HG02571 (cell line): ENCODE measurements around the gene FCRL4.
A peak's percentile ranks its signal among the peaks of the same experiment; 100 is the strongest.

Experiments used
- ATAC-seq: cut with Tn5 transposase; IDR thresholded peaks from one replicate; pipeline ENCODE4 v1.9.1; 2021; ENCODE audit warnings: mild to moderate bottlenecking, moderate library complexity; ENCODE audit not compliant: unreplicated experiment

FCRL4 gene

DNA sequence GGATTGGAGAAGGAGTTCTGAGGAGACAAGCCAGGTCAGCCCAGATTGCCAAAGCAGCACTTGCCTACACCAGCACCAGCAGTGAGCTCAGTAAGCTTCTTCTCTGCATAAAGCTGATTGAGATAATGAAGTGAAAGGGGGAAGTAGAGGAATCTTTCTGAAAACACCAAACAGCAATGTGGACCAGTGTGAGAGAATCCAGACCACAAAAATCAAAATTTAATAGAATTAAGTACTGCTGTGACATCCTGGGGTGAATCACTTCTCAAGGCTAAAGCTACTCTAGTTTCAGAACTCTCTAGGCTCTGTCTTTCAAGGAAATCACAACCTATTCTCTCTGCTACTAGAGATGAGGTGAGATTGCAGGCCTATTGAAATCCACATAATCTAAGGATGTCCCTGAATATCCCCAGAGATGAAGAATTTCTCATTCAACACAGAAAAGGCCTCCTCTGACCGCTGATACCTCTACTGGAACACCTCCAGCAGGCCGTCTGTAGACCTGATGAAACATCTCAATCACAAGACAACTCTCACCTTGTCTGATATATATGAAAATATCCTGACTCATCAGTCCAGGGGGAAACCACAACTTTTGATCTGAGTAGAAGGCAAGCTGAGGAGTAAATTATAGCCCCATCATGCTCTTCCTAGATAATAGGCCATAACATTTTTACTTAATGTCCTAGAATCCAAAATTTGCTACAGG, at the start of gene FCRL4:
Gene FCRL4 (minus strand): TSS at position 127 of the 709 bp plus-strand sequence. CDS start 141 bp downstream, outside the sequence.
- no peak for ATAC-seq

DNA sequence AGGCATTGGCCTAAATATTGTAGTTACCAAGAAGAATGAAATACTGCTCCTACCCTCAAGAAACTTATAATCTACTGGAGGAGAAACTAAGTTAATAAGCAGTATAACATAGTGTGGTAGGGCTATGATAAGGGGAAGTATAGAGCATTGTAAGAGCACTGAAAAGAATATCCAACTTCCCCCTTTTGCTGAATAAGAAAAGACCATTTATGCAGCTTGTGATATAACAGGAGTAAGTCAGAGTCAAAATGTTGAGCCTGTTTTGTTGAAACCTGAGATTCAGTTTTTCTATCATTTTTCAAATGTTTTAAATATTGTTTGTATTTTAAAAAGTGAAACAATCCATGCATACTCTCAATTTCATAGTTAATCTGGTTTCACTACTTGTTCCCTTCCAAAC, 48.3 kb upstream of the FCRL4 start:
- ATAC-seq = no peak

DNA sequence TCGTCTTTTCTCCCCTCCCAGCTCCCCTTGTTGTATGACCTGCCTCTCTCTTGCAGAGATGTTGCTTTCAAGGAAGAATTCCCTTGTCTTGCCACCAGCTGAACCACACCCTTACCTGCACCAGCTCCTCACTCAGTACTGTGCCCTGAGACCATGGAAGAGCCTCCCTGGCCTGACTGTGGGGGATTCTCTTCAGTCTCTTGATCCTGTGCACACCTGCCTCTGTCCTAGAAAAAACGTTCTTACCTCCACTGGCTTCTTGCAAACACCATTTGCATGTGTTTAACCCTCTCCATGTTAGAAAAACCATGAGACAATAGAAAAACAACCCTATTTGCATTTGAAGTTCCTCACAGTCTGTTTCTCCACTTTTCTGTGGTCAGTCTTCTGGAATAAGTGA, 43.3 kb upstream of the FCRL4 start:
- ATAC-seq = no peak

DNA sequence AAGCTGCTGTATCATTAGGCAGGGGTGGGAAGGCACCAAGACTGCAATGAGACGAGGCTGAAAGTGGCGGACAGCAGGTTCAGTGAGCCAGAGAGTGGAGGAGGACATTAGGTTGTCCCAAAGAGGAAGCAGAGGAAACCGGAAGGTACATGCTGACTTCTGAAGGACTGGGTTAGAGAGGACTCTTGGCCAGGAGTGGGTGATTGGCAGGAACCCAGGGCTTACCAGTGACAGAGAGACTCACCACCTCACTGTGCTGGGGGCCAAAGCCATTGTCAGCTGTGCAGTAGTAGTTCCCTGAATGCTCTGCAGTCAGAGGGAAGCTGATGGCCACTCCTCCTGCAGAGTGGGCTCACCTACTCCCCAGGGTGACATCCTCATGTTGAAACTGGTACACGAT, 41.9 kb upstream of the FCRL4 start:
- no peak for ATAC-seq

DNA sequence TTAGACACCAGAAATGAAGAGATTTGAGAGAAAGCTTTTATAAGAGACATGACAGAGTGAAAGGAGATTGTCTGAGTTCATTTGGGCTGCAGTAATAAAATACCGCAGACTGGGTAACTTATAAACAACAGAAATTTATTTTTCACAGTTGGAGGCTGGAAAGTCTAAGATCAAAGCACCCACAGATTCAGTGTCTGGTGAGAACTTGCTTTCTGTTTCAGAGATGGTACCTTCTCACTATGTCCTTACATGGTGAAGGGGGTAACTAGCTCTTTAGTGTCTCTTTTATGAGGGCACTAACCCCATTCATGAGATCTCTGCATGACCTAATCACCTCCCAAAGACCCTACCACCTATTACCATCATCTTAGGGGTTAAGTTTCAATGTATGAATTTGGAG, 30.9 kb upstream of the FCRL4 start:
- no peak for ATAC-seq

DNA sequence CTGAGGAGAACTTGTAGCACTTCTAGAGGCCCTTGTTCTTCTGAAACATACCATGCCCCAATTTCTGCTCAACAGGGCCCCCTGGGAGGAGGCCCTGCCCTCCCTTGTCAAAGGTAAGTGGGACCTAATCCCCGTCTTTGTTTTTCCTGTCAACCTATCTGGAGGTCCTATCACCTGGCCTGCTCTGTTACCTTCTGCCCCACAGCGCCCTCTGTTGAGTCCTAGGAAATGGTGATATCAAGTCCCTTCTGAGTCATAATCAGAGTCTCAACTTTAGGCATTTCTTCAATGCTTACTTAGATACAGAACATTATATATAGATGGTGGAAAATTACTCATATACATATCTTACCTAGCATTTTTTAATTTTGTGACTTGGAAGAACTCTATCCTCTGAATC, 28.2 kb upstream of the FCRL4 start:
- no peak for ATAC-seq

DNA sequence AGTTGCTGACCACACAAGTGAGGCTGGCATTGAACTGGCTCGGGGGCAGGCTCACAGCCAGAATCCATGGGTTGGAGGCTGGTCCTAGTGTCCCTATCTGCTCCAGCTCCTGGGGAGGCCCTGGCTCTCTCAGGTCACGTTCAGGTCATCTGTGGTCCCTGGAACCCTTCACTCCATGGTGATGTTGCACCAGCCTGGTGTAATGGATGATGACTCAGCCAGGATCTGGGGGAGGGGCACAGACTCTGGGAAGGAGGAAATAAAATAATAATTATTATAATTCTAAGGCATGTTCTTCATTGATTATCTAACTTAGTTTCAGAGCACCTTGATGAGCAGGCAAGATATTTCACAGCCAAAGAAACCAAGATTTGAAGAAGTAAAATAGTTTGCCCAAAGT, 26.6 kb upstream of the FCRL4 start:
- no peak for ATAC-seq

DNA sequence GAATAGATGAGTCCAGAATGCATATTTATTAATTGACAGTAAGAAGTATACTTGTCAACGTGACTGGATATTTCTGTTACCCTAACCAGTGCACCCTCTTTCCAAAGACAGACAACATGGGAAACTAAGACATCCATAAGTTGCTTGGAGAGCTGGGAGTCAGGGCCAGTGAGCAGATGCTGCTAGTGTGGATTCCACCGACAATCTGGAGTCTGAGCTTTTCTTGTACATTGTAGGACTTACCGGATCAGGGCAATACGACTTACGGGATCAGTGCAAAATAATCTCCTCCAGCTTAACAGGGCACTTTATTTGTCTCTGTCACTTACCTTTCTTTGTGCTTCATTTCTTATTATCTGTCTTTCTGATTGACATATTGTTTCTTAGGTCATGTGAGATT, 24.6 kb upstream of the FCRL4 start:
- ATAC-seq = no peak

DNA sequence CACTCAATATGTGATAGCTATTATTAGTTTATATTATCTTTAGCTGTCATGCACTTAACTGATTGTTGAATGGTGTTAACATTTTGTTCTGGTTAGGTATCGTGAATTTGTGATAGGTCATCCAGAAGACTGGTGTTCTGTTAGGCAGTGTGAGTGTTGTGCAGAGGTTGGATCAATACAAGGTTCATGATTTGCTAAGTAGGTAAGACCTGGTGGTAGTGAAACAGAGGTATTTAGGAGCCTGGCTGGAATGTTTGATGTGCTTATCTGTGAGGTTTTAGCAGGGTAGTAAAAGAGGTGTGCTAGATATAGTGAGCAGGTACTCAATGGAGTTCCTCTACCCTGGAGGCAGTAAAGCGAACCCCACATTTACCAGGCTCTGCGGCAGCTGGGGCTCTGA, 20.3 kb upstream of the FCRL4 start:
- no peak for ATAC-seq

DNA sequence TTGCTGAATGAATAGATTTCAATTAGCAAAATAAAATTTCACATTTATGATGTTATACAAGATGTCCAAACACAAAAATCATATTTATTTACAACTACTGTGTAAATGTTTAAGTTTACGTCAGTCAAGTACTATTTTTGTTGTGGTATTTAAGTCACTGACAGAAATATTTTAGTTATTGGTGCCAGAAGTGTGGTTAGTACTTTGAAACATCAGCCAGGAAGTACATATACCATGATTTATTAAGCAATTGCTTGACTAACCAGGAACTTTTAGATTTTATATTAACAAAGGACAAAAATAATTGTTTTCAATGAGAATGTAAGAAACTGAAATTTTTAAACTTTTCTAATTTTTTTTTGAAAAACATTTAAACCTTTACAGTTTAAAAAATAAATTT, 2.4 kb upstream of the FCRL4 start:
- ATAC-seq = no peak

DNA sequence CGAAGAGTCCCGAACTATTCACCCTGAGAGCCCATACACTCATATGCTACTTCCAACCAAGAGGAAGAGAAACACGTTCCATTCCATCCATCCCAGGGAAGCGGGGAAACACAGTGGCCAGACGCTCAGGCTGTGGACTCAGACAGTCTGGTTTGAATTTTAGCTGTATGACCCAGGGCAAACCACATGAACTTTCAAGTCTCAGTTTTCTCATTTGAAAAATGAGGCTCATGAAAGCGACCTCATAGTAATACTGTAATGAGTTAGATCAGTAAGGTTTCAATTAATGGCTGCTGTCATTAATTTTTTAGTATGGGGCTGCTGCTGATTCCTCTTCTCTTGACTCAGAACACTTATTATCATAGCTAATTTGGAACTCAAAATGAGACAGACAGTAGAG, 1.5 kb downstream of the FCRL4 start:
- ATAC-seq = peak; percentile 44

DNA sequence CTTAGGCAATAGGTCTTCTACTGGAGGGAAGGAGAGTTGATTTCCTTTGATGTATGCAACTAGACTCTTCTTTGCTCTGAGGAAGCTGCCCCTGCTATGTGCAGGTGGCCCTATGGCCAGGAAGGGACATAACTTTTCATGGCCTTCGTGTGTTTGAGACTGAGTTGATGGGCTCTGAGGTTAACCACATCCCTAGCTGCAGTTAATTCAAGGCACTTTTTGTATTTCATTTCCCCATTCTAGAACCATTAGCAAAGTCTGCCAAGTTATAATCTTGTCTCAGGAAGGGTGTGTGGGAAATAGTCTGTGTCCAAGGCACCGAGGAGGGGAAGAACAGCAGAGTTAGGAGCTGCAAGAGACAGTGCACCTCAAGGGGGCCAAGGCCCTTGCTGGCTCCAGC, 2.5 kb downstream of the FCRL4 start:
- ATAC-seq = peak; percentile 77

DNA sequence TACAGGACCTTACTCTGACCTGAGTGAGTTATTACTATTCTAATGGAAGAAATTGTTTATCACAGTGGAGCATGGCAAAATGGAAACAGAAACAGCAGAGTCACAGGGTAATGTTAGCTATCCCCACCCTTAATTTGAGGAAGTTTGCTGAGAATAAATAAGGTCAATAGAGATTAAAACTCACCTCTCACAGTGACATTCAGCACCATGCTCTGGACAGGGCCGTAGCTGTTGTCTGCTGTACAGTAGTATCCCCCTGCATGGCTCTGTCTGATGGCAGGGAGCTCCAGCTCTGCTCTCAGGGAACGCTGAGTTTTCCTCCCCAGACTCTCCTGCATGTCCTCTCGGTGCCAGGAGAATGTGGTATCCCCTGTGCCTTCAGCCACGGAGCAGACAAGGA, 11.9 kb downstream of the FCRL4 start:
- no peak for ATAC-seq

DNA sequence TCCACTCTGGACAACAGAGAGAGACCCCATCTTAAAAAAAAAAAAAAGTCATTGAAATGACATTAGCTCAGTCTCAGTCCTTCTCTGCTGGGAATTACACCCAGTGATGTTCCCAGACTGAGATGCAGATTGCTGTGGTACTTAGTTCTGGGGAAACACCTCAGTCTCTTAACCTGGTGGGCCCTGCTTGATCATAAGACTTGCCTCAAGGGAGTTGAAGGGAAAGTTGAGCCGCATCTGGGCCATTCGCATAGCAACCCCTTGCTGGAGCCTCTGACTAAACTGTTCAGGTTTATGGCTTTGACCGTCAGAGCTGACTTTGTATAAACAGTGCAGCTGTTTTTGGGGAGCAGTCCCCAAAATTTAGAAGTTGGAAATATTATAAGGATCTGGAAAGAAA, 13.4 kb downstream of the FCRL4 start:
- no peak for ATAC-seq

DNA sequence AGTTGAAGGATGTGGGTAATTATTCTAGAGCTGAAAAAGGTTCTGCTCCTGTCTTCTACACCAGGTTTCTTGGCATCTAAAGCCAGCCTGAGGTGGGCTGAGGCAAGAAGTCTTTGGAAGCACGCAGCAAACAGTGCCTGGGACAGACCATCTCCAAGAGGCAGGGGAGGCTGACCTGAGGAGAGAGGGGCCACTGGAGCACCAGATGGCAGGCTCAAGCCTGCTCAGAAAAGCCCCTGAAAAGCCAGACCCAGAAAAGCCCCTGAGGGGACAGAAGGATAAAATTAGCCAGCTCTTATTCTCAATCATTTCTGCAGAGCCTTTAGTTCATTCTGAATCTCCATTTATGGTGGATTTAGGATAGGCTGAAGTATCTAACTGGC, 17.1 kb downstream of the FCRL4 start:
- no peak for ATAC-seq

DNA sequence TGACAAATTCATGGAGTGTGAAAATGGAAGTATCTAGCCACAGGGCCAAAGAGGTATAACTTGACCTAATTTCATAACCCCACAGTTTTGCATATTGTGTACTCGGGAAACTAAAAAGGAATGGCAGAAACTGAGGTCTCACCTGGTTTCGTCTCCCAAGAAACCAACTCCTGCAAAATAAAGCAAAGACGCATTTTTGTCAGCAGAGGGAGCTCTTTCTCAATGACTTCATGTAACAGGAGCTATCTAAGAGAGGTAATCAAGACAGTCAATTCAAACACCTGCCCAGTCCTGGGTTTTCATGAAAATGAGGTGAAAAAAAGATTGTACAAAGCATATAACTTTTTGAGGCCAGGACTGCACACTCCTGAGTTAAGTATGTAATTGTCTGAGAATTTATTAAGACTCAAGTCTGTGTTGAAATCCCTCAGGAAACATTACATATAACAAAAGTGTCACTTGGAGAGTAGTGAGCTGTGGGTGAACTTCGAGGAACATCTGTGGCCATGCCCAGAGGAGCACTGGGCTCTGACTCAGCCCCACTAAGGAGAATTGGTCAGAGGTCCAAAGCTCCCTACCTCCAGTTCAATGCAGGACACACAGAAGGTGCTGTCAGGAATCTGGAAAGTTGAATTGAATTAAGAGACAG, 17.6 kb downstream of the FCRL4 start:
- ATAC-seq = no peak

DNA sequence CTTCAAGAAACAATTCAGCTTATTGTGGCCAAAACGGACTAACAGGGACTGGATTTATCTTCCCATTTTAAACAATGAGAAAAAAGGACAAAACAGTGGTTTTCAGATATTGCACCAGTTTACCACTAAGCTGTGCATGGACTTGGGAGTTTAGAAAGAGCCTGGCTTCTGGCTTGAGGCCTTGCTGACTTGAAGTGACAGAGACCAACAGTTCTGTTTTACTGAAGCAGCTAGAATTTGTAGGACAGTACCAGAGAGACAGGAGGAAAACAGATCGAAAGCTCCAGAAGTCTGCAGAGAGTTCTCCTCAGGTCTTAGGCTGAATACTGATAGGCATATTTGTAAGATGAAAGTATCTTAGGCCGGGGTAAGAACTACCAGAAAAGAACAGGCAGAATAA, 20.5 kb downstream of the FCRL4 start:
- ATAC-seq = no peak

DNA sequence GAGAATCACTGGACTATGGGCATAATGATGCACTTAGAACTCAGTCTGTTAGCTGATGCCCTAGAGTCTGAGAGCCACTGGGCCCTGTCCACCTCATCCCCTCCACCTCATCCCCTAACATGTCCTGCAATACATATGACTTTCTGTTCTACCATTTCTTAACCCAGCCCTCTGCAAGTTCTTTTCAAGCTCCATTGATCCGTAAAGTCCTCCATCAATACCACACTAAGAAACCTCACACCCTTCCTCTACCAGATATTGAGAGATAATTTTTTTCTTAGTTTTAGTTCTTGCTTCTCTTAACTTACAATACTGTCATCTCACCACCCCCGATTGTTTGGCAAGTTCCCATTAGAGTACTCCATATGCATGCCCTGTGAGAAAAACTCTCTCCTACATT, 22.1 kb downstream of the FCRL4 start:
- ATAC-seq = no peak

DNA sequence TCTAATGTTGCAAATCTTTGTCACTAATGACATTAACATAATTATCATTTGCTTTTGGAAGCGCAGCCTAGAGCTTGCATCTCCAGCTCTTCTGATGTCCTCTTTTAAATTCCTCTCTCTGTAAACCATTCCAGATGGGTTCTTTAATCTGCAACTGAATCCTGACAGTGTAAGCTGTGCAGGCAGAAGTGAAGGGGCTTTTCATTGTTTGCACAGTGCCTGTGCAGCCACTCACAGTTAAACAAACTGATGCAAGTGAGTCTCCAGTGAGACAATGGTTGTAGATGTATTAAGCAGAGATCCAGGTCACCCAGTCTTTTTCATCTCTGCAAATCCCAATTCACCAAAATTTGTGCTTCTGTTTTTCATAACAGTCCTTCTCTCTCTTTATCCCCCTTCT, 23.0 kb downstream of the FCRL4 start:
- no peak for ATAC-seq

DNA sequence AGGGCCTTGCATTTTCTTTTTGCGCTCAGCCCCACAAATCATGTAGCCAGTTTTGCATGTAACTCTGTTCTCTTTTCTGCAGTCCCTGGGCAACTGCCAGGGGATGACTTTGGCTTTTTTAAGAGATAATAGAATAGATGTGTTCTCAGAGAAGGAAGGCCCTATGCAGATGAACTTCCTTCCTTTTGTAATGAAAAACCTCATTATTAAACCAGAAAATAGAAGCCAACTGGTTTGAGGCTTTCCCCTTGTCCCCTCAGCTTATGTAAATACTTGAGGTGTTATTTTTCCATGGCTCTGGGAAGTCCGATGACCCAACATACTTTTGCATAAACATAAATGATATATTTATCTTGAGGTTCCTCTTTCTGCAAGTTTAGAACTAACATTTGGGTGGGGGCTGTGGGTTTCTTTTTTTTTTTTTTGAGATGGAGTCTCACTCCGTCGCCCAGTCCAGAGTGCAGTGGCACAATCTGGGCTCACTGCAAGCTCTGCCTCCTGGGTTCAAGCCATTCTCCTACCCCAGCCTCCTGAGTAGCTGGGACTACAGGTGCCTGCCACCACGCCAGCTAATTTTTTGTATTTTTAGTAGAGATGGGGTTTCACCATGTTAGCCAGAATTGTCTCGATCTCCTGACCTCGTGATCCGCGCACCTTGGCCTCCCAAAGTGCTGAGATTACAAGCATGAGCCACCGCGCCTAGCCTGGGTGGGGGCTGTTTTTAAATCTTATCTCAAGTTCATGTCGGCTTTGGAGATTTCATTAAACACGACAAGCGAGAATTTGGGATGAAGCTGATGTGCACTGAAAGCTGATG, 31.2 kb downstream of the FCRL4 start:
- peak; percentile 35 for ATAC-seq

DNA sequence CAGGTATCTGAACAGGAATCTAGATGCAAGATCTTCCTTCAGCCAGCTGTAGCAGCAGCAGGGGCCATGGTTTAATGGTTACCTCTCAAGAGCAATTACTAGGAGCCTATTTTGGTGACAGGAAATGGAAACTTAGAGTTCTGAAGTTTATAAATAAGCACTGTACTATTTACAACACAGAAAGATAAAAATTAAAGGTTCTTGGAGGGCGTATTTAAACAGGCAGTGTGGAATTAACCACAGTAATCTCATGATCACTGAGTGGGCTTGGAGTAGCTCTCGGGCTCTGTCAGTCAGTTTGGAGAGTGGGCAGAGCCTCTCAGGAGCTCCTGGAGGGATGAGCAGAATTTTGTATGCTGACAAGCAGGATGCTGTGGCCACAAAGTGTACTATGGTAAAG, 35.4 kb downstream of the FCRL4 start:
- ATAC-seq = peak; percentile 64

DNA sequence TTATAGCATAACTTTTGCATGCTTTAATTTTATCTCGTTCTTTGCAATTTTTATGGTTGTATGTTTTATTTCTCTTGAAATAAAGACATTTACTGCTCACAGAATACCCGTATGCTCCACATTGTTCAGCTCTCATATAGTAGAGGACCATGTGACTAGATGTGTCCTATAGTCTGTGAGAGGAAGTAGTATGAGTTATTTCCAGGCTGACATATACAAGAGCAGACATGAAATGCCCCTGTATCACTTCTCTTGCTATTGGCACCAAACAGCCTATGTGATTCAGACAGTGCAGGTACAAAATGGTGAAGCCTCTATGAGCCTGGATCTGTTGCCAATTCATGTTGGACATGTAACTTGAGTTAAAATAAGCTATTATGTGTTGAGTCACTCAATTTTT, 39.8 kb downstream of the FCRL4 start:
- no peak for ATAC-seq
